ENCODE measurements around the gene CEP250.
"Not testable (repeated sequence)": the region's sequence is repeated elsewhere in the genome, so short reads cannot be mapped to it uniquely, and the experiment has no call there.

Gene CEP250

GRCh38 chr20:35448788-35449373 is 6.5 kb upstream of the CEP250 start:
- Histone ChIP-seq H3K27me3 (ENCODE audit: insufficient read depth, low read depth) (no peaks in the 10 kb centered on the region), H3K9ac (no peak overlapping the region), H3K27ac (no peak overlapping the region), H3K4me3 (IDR thresholded peaks at IDR 0.05; ENCODE audit: insufficient read depth, low read depth, low read length) (no peak overlapping the region), H3K79me2 (ENCODE audit: insufficient read depth, low read depth) (no peaks in the 10 kb centered on the region), H3K36me3 (ENCODE audit: insufficient read depth) (no peaks in the 10 kb centered on the region), H4K20me1 (ENCODE audit: insufficient read depth) (no peaks in the 10 kb centered on the region), H2AFZ (ENCODE audit: low read depth) (no peak overlapping the region), H3K4me2 (no peak overlapping the region), H3K4me1 (ENCODE audit: low read depth, poor library complexity, severe bottlenecking) (peaks cover 22% of the 10 kb centered on the region)
- TF ChIP-seq CTCF (conservative IDR thresholded peaks at IDR 0.05; ENCODE audit: low read depth, low read length): no peak

DNA sequence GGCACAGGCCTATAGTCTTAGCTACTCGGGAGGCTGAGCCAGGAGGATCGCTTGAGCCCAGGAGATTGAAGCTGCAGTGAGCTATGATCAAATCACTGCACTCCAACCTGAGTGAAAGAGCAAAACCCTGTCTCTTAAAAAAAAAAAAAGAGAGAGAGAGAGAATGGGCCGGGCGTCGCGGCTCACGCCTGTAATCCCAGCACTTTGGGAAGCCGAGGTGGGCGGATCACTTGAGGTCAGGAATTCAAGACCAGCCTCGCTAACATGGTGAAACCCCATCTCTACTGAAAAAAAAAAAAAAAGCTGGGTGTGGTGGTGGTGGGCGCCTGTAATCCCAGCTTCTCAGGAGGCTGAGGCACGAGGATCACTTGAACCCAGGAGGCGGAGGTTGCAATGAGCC is 5.5 kb upstream of the CEP250 start:
- not testable (repeated sequence) for H3K36me3 ChIP-seq (ENCODE audit: insufficient read depth); H4K20me1 ChIP-seq (ENCODE audit: insufficient read depth); H3K9ac ChIP-seq; H3K4me2 ChIP-seq; H3K27me3 ChIP-seq (ENCODE audit: insufficient read depth, low read depth); H2AFZ ChIP-seq (ENCODE audit: low read depth); H3K4me3 ChIP-seq (IDR thresholded peaks at IDR 0.05; ENCODE audit: insufficient read depth, low read depth, low read length); H3K79me2 ChIP-seq (ENCODE audit: insufficient read depth, low read depth); H3K27ac ChIP-seq
- H3K4me1 ChIP-seq (ENCODE audit: low read depth, poor library complexity, severe bottlenecking): peaks cover 23% of the 10 kb centered on the region

- Histone ChIP-seq H3K4me3 (IDR thresholded peaks at IDR 0.05; ENCODE audit: insufficient read depth, low read depth, low read length) (no peak overlapping the region), H3K36me3 (ENCODE audit: insufficient read depth) (no peaks in the 10 kb centered on the region), H3K27me3 (ENCODE audit: insufficient read depth, low read depth) (no peaks in the 10 kb centered on the region), H3K4me2 (no peak overlapping the region), H3K9ac (no peak overlapping the region), H3K79me2 (ENCODE audit: insufficient read depth, low read depth) (no peaks in the 10 kb centered on the region), H2AFZ (ENCODE audit: low read depth) (no peak overlapping the region), H3K4me1 (ENCODE audit: low read depth, poor library complexity, severe bottlenecking) (peaks cover 28% of the 10 kb centered on the region), H3K27ac (no peak overlapping the region), H4K20me1 (ENCODE audit: insufficient read depth) (no peaks in the 10 kb centered on the region)
- TF ChIP-seq CTCF (conservative IDR thresholded peaks at IDR 0.05; ENCODE audit: low read depth, low read length): no peak
These were observed 4.1 kb upstream of the CEP250 start for GRCh38 chr20:35451295-35451694.

- Histone ChIP-seq H3K4me3 (IDR thresholded peaks at IDR 0.05; ENCODE audit: insufficient read depth, low read depth, low read length) (no peak overlapping the region), H2AFZ (ENCODE audit: low read depth) (peak overlapping the region; percentile 67; the same call in 1 of the 2 replicates), H3K4me1 (ENCODE audit: low read depth, poor library complexity, severe bottlenecking) (peaks cover 18% of the 10 kb centered on the region), H3K27me3 (ENCODE audit: insufficient read depth, low read depth) (no peaks in the 10 kb centered on the region), H3K36me3 (ENCODE audit: insufficient read depth) (no peaks in the 10 kb centered on the region), H3K4me2 (peak overlapping the region; percentile 54; the same call in 1 of the 2 replicates), H3K9ac (no peak overlapping the region), H3K27ac (peak overlapping the region; percentile 81; the same call in 1 of the 2 replicates), H4K20me1 (ENCODE audit: insufficient read depth) (no peaks in the 10 kb centered on the region), H3K79me2 (ENCODE audit: insufficient read depth, low read depth) (no peaks in the 10 kb centered on the region)
- TF ChIP-seq CTCF (conservative IDR thresholded peaks at IDR 0.05; ENCODE audit: low read depth, low read length): no peak
These were observed 1.8 kb upstream of the CEP250 start for GRCh38 chr20:35453647-35454046.

DNA sequence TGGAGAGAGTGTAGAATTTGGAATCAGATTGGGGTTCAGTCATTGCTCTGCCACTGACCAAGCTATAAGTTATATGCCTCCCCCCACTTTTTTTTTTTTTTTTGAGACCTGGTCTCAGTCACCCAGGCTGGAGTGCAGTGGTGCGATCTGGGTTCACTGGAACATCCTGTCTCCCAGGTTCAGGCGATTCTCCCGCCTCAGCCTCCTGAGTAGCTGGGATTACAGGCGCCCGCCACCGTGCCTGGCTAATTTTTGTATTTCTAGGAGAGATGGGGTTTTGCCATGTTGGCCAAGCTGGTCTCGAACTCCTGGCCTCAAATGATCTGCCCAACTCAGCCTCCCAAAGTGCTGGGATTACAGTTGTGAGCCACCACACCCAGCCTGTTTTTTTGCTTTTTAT is 1.3 kb downstream of the CEP250 start:
- H3K27ac ChIP-seq; H3K9ac ChIP-seq; H3K79me2 ChIP-seq (ENCODE audit: insufficient read depth, low read depth); H3K36me3 ChIP-seq (ENCODE audit: insufficient read depth); H3K4me3 ChIP-seq (IDR thresholded peaks at IDR 0.05; ENCODE audit: insufficient read depth, low read depth, low read length); H4K20me1 ChIP-seq (ENCODE audit: insufficient read depth); H3K27me3 ChIP-seq (ENCODE audit: insufficient read depth, low read depth); H3K4me2 ChIP-seq; H2AFZ ChIP-seq (ENCODE audit: low read depth): not testable (repeated sequence)
- peaks cover 18% of the 10 kb centered on the region for H3K4me1 ChIP-seq (ENCODE audit: low read depth, poor library complexity, severe bottlenecking)

DNA sequence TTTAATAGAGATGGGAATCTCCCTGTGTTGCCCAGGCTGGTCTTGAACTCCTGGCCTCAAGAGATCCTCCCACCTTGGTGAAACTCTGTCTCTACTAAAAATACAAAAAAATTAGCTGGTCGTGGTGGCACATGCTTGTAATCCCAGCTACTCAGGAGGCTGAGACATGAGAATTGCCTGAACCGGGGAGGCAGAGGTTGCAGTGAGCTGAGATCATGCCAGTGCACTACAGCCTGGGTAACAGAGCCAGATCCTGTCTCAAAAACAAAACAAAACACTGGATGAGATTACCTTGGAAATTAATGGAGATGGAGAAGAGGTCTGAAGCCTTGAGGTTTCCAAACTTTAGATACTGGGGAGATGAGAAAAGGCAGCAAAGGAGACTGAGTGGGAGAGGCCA is 2.1 kb downstream of the CEP250 start:
- H3K4me1 ChIP-seq (ENCODE audit: low read depth, poor library complexity, severe bottlenecking): peaks cover 18% of the 10 kb centered on the region
- not testable (repeated sequence) for H3K4me2 ChIP-seq, H3K9ac ChIP-seq

More for the DNA sequence above, 2.1 kb downstream of the CEP250 start:
- H2AFZ ChIP-seq (ENCODE audit: low read depth); H3K79me2 ChIP-seq (ENCODE audit: insufficient read depth, low read depth); H4K20me1 ChIP-seq (ENCODE audit: insufficient read depth); H3K36me3 ChIP-seq (ENCODE audit: insufficient read depth); H3K27ac ChIP-seq; H3K27me3 ChIP-seq (ENCODE audit: insufficient read depth, low read depth); H3K4me3 ChIP-seq (IDR thresholded peaks at IDR 0.05; ENCODE audit: insufficient read depth, low read depth, low read length): not testable (repeated sequence)
